Aorta (tissue), 5 donors: ENCODE data around the gene PYGO2. TPM values are rescaled to one million over a fixed set of nuclear protein-coding genes. Genes with fewer than 3 reads are reported as not detected.

Experiments used
- ATAC-seq: fragments of 200-7000 bp; cut with Tn5 transposase; one replicate; pipeline ENCODE4 v1.9.1; 2022; ENCODE audit warnings: moderate library complexity; ENCODE audit not compliant: low FRiP score
- DNase-seq, 2 donors: peaks; one replicate each; pipeline ENCODE4 v3.0.0-alpha.2; 2020
- H3K27ac ChIP-seq, 2 donors: one replicate each; pipeline ENCODE4 v1.5.1; 2013; ENCODE audit warnings: low read length in 2 of 2, mild to moderate bottlenecking in 2 of 2, moderate library complexity in 2 of 2, control low read depth in 1 of 2, inconsistent platforms in 1 of 2, low read depth in 1 of 2
- H3K27me3 ChIP-seq, 2 donors: one replicate each; pipeline ENCODE4 v1.6.1; 2013; ENCODE audit warnings: control low read depth in 1 of 2, low read length in 1 of 2, mild to moderate bottlenecking in 1 of 2, moderate library complexity in 1 of 2; ENCODE audit not compliant: insufficient read depth in 2 of 2, control insufficient read depth in 1 of 2
- H3K36me3 ChIP-seq, 2 donors: one replicate each; pipeline ENCODE4 v1.6.1; 2013; ENCODE audit warnings: control low read depth in 1 of 2, low read length in 1 of 2, mild to moderate bottlenecking in 1 of 2; ENCODE audit not compliant: insufficient read depth in 2 of 2, control insufficient read depth in 1 of 2
- H3K4me1 ChIP-seq, 2 donors: one replicate each; pipeline ENCODE4 v1.6.1; 2013; ENCODE audit warnings: low read length in 2 of 2, control low read depth in 1 of 2, mild to moderate bottlenecking in 1 of 2, moderate library complexity in 1 of 2; ENCODE audit not compliant: insufficient read depth in 2 of 2, control insufficient read depth in 1 of 2
- H3K4me3 ChIP-seq, 2 donors: one replicate each; pipeline ENCODE4 v1.5.1; 2013; ENCODE audit warnings: low read length in 2 of 2, control low read depth in 1 of 2, mild to moderate bottlenecking in 1 of 2
- H3K9me3 ChIP-seq: one replicate; pipeline ENCODE4 v1.6.1; 2013; ENCODE audit warnings: mild to moderate bottlenecking, low read length; ENCODE audit not compliant: control insufficient read depth
- WGBS, 2 donors: extraction: QIAGEN DNeasy Blood & Tissue Kit; methylation state at CpG; one replicate each; pipeline ENCODE4 v1.1.7; 2013; 5-methylcytosine and 5-hydroxymethylcytosine counted together
- intact Hi-C, 2 donors: fragments of 100-400 bp; cut with DNase I; formaldehyde crosslinking; loops; one replicate each; pipeline versions ENCODE4 v1.14.2 to v1.15.0; 2022
- polyA plus RNA-seq, 2 donors: library from polyadenylated mRNA; stranded (reverse); fragments of 200-250 nt; gene quantifications; one replicate each; pipeline ENCODE4 v1.2.3, GENCODE V29; 2013
- total RNA-seq, 2 donors: library from RNA; stranded (reverse); fragmentation: NEBNext Ultra II Directional; extraction: Animal tissue kit (Norgen Biotek cat#: 25700); gene quantifications; one replicate each; pipeline ENCODE4 v1.2.1, GENCODE V29; 2021
- donor health status: healthy with polysubstance abuse.
- donor health status: Bipolar disorder and iron deficiency.
- donor health status: DM: no; HTN: no; CAD: no.
- donor health status: DM: no; HTN: no; CAD: no.
- donor health status: DM: yes; HTN: yes; CAD: no.

PYGO2 gene
- total and polyA plus RNA-seq, 4 donors, result 11.6 to 23.6 (median 16.9) TPM

DNA sequence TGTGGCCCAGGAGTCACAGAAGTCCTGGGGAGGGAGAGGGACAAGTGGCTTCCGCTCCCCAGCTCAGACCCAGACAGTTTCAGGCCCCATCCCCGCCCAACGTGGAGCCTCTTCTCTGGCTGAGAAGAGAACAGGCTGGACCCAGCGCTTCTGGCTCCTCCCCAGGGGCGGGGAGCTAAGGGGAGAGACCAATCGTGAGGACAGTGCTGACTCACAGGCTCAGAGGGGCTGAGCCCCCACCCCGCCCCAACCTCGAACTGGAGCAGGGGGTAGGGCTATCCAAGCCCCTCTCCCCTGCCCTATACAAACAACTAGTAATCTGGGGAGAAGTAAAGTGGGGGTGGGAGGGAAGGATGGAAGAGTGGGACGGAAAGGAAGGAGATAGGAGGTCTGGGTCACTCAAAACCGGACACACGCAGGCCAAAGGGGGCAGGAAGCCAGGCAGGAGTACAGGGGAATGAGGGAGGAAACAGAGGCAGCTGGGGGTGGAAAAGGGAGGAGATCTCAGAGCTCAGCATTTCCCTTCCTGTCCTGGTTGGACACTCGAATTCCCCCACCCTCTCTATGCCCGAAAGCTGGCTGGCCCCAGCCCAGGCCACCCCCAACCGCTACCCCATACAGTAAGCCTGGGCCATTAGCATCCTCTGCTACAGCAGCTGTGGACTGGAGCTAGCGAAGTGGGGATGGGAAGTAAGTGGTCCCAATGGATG is 9.2 kb upstream of the PYGO2 start, which contains the start of gene SHC1:
Gene SHC1, minus strand, starts transcription at position 117 of the 710 bp plus-strand sequence. CDS start 221 bp downstream, outside the sequence.
- H3K36me3 ChIP-seq, result peaks cover 0 to 5% of the 10 kb centered on the region in 2 donors
- no peaks in the 10 kb centered on the region for H3K4me1 ChIP-seq
- H3K9me3 ChIP-seq, result no peaks in the 10 kb centered on the region
- intact Hi-C loops, result loop anchor here in 1 of 2 donors (10.0 kb wide), 1 partner anchor 1176 kb away; no protein-coding TSS in a partner anchor
- H3K4me3 ChIP-seq, result peak within 1 kb of the TSS in 1 of 2 donors; percentile 46
- ATAC-seq (peak; percentile 75), DNase-seq (peak; percentile 96 to 98)
- WGBS, 2 donors, result 6 to 7% methylated on average over 15 of the region's 15 CpGs
- no peaks in the 10 kb centered on the region for H3K27me3 ChIP-seq
- peak within 1 kb of the TSS; percentile 72 to 98 for H3K27ac ChIP-seq

DNA sequence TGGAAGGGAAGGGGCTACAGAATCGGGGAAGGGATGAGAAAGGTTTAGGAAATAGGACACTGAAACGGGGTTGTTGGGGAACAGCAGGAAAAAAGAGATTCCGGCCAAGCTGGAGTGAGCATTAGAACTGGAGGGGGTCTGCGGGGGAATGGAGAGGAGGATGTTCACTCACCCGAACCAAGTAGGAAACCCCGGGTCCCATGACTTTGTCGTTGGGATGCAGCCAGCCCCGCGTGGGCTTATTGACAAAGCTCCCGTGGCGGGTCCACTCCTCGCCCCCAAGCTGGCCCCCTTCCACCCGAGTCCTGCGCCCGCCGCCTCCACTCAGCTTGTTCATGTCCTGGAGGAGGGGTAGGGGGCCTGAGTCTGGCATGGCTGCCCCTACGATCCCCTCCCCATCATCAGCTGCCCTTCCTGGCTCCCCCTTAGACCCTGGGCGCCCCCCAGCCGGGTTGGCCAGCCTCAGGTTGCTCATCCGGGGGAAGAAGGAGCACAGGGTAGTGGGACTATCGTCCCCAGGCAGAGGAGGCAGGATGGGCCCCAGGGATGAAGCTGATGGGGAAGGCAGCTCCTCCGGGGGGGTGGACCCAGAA is 8.4 kb upstream of the PYGO2 start:
- H3K27me3 ChIP-seq, result no peaks in the 10 kb centered on the region
- ATAC-seq, result no peak
- intact Hi-C loops, result loop anchor here in 1 of 2 donors (5.0 to 10.0 kb wide), 2 partner anchors 47 to 1175 kb away; no protein-coding TSS in a partner anchor
- no peaks in the 10 kb centered on the region for H3K4me1 ChIP-seq
- peak overlapping the region; percentile 42 to 53 for H3K27ac ChIP-seq
- no peaks in the 10 kb centered on the region for H3K9me3 ChIP-seq
- H3K4me3 ChIP-seq, result peak overlapping the region in 1 of 2 donors; percentile 46
- peaks cover 0 to 9% of the 10 kb centered on the region in 2 donors for H3K36me3 ChIP-seq
- WGBS, 2 donors, result 12 to 13% methylated on average over 18 to 22 of the region's 22 CpGs
- peak in 1 of 2 donors; percentile 84 for DNase-seq

DNA sequence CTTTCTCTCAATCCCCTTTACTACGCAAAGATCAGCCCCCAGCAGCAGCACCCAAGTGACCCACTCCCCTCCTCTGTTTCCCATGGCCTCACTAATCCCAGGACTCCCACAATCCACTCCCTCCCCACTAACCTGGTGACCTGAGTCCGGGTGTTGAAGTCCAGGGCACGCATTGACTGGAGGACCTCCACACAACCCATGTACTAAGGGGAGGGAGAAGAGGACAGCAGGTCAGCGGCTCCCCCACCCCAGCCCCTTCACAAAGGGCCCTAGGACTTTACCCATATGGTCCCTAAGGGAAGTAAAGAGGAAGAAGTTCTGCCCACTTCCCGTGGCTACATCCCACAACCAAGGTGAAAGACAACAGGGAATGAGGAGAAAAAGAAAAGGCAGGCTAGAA is 7.7 kb upstream of the PYGO2 start:
- intact Hi-C loops, result loop anchor here in 1 of 2 donors (5.0 kb wide), 1 partner anchor 48 kb away; no protein-coding TSS in a partner anchor
- H3K27me3 ChIP-seq, result no peaks in the 10 kb centered on the region
- ATAC-seq, result no peak
- no peaks in the 10 kb centered on the region for H3K9me3 ChIP-seq
- 51 to 60% methylated on average over 5 of the region's 5 CpGs for WGBS, 2 donors
- H3K36me3 ChIP-seq, result peaks cover 0 to 13% of the 10 kb centered on the region in 2 donors
- no peak for DNase-seq
- H3K27ac ChIP-seq, result peak overlapping the region in 1 of 2 donors; percentile 42
- H3K4me3 ChIP-seq, result no peak overlapping the region
- no peaks in the 10 kb centered on the region for H3K4me1 ChIP-seq

DNA sequence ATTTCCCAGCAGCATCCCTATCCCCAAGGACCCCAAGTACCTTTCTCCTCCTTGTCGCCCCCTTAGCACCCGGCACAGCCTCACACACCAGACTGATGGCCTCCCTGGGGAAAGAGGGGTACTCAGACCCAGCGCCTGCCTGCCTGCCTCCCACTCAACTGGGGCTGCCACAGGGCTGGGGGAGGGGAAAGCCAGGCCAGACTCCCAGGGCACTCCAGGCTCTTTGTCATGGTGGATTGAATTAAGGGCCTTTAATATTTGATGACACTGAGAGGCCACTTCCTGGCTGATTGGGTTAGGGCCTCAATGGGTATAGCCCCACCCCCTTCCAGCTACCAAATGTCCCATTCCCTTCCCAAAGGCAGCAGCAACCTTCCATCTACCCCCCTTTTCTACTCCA is 7.1 kb upstream of the PYGO2 start:
- DNase-seq (no peak), ATAC-seq (no peak)
- Histone ChIP-seq H3K4me1 (no peaks in the 10 kb centered on the region), H3K27ac (peak overlapping the region in 1 of 2 donors; percentile 51), H3K36me3 (peaks cover 0 to 13% of the 10 kb centered on the region in 2 donors), H3K4me3 (no peak overlapping the region), H3K27me3 (no peaks in the 10 kb centered on the region), H3K9me3 (no peaks in the 10 kb centered on the region)
- intact Hi-C loops, result loop anchor here in 1 of 2 donors (5.0 kb wide), 1 partner anchor 49 kb away; no protein-coding TSS in a partner anchor
- 77 to 79% methylated on average over 3 of the region's 3 CpGs for WGBS, 2 donors

DNA sequence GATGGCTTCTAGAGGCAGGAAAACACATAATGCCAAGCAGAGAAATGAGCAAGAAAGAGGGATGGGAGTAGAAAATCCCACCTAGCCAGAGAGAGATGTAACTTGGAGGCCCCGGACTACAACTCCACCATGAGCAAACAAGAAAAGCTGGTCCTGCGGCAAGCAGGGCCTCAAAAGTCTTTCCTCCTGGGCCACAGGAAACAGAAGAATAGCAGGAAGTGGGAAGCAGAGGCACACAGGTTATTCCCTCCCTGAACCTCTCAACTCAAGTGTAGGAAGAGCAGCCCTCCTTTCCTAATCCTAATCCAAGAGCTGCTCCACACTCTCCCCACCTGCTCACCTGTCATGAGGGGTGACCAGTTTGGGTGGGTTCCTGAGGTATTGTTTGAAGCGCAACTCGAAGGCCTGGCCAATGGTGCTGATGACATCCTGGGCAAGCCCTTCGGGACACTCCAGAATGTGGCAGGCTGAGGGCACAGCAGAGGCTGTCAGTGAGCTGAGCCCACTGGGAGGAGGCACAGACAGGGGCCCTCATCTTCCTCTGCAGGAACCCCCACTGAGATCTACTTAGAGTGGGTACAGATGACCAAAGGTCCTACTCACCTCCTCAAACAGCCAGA is 5.9 kb upstream of the PYGO2 start:
- WGBS, 2 donors, result 83 to 87% methylated on average over 5 of the region's 5 CpGs
- intact Hi-C loops, result loop anchor here in 1 of 2 donors (5.0 kb wide), 1 partner anchor 50 kb away; no protein-coding TSS in a partner anchor
- peaks cover 0 to 15% of the 10 kb centered on the region in 2 donors for H3K36me3 ChIP-seq
- H3K9me3 ChIP-seq, result no peaks in the 10 kb centered on the region
- H3K27ac ChIP-seq, result no peak overlapping the region
- no peak for DNase-seq
- no peak for ATAC-seq
- H3K4me1 ChIP-seq, result no peaks in the 10 kb centered on the region
- H3K27me3 ChIP-seq, result no peaks in the 10 kb centered on the region
- H3K4me3 ChIP-seq, result no peak overlapping the region

DNA sequence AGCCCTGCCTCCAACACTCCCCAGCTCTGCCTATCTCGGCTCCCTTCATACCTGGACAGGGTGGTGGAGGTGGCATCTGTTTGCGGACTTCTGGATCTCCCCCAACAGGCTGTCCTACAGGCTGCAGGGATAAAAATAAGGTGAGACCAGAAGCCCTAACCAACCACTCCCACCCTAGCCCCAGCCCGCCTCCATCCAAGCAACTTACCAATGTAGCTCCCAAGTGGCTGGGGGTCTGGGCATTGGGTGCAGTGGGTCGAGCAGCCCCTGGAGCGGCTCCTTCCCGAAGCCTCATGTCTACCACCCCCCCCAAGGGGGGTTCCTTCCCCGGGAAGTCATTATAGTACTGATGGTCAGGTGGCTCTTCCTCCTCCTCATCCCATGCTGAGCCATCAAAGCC is 4.5 kb upstream of the PYGO2 start:
- no peaks in the 10 kb centered on the region for H3K9me3 ChIP-seq
- peaks cover 0 to 15% of the 10 kb centered on the region in 2 donors for H3K36me3 ChIP-seq
- H3K4me3 ChIP-seq, result no peak overlapping the region
- H3K27ac ChIP-seq, result no peak overlapping the region
- DNase-seq (no peak), ATAC-seq (no peak)
- no peaks in the 10 kb centered on the region for H3K4me1 ChIP-seq
- no peaks in the 10 kb centered on the region for H3K27me3 ChIP-seq
- intact Hi-C loops, result loop anchor here in 1 of 2 donors (5.0 kb wide), 1 partner anchor 51 kb away; no protein-coding TSS in a partner anchor
- WGBS, 2 donors, result 81 to 85% methylated on average over 7 of the region's 7 CpGs

DNA sequence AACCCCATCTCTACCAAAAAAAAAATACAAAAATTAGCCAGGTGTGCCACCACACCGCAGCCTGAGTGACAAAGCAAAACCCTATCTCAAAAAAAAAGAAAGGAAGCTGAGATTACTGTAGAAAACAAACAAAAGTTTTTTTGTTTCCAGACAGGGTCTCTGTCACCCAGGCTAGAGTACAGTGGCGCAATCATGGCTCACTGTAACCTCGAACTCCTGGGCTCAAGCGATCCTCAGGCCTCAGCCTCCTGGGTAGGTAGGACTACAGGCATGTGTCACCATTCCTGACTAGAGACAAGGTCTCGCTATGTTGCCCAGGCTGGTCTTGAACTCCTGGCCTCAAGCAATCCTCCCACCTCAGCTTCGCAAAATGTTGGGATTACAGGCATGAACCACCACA is 2.8 kb upstream of the PYGO2 start:
- ATAC-seq (no peak), DNase-seq (no peak)
- WGBS, 2 donors, result 91 to 95% methylated on average over 6 of the region's 6 CpGs
- Histone ChIP-seq H3K9me3 (no peaks in the 10 kb centered on the region), H3K4me1 (no peaks in the 10 kb centered on the region), H3K27ac (no peak overlapping the region), H3K27me3 (no peaks in the 10 kb centered on the region), H3K4me3 (no peak overlapping the region), H3K36me3 (peaks cover 0 to 15% of the 10 kb centered on the region in 2 donors)
- intact Hi-C loops, result no loop called here

DNA sequence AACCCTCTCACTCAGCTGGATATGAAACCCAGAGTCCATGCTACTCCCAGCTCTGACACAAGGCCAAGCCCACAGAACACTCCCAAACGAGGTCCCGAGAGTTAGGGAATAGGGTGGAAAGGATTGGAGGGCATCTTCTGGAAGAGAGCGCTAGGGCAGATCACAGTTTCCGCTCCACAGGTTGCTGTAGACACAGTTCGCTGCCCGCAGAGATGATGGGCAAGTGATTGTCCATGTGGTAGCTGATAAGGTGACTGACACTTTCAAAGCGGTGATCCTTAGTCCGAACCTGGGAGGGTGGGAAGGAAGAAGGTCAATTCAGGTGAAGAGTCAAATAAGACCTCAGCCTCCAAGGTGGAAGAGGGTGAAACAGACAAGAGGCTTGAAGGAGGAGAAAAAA is 2.1 kb upstream of the PYGO2 start:
- ATAC-seq (no peak), DNase-seq (no peak)
- Histone ChIP-seq H3K4me1 (no peaks in the 10 kb centered on the region), H3K36me3 (peaks cover 0 to 15% of the 10 kb centered on the region in 2 donors), H3K27me3 (no peaks in the 10 kb centered on the region), H3K9me3 (no peaks in the 10 kb centered on the region), H3K27ac (no peak overlapping the region), H3K4me3 (no peak overlapping the region)
- intact Hi-C loops, result loop anchor here in 1 of 2 donors (2.0 kb wide), 1 partner anchor 35 kb away; no protein-coding TSS in a partner anchor
- WGBS, 2 donors, result 73 to 74% methylated on average over 8 of the region's 8 CpGs
